Measurements from ENCODE around the gene DENND2D.

DENND2D gene, protein sequence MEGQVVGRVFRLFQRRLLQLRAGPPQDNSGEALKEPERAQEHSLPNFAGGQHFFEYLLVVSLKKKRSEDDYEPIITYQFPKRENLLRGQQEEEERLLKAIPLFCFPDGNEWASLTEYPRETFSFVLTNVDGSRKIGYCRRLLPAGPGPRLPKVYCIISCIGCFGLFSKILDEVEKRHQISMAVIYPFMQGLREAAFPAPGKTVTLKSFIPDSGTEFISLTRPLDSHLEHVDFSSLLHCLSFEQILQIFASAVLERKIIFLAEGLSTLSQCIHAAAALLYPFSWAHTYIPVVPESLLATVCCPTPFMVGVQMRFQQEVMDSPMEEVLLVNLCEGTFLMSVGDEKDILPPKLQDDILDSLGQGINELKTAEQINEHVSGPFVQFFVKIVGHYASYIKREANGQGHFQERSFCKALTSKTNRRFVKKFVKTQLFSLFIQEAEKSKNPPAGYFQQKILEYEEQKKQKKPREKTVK

DNA sequence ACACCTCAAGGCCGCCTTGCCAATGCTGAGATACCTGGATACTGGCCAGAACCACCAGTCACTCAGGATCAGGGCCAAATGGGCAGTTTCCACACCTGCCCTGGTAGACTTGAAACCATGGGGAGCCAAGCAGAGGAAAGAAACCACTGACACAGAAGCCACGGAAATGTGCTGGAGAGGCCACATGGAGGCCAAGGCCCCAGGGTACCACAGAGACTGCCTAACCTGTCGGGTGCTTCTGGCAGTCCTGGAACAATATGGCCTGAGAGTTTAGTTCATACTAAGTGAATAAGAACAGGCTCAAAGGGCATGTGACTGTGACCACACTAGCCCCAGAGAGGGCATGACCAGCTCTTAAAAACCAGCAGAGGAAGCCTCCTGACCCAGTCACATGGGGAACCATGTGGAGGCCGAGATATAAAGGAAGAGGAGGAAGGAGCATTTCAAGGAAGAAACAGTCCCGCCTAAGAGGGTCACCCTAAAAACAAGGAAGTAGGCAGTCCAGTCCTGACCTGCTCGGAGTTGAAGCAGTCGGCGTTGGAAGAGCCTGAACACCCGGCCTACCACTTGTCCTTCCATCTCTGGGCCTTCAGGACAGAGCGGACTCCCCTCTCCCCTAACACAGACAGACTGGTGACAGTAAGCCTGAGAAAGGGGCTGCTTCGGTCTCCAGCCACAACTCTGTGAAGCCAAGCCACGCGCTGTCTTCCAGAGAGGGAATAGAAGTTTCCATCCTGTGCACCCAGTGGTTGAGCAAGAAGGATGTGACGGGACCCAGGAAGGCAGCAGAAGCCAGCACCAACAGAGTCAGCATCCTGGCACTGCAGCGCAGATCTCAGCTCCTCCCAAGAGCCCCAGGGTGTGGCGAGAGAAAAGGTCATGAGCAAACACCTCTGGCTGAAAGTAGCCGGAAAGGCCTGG, at the start of gene DENND2D:
Gene DENND2D (minus strand): TSS at position 766 of the 921 bp plus-strand sequence. CDS start 187 bp downstream, at position 579.
- DNase-seq (ENCODE audit: low read depth, low spot score), result no peak

DNA sequence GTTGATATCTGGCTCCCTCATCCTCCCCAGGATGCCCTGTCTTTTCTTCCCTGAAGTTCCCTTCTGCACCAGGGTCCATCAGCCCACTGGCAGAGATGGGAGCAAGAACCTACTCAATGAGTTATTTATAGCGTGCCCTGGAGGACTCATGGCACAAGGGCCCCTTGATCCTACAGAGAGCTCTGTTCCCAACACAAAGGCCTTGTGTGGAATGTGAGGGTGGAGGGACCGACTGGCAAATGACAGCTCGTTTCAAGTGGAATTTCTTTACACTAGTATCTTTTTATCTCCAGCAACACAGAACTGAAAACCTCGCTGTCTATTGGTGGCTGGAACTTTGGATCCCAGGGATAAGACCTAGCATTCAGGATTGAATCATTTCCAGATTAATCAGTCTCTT, 49.5 kb upstream of the DENND2D start:
- DNase-seq (ENCODE audit: low read depth, low spot score), result no peak

DNA sequence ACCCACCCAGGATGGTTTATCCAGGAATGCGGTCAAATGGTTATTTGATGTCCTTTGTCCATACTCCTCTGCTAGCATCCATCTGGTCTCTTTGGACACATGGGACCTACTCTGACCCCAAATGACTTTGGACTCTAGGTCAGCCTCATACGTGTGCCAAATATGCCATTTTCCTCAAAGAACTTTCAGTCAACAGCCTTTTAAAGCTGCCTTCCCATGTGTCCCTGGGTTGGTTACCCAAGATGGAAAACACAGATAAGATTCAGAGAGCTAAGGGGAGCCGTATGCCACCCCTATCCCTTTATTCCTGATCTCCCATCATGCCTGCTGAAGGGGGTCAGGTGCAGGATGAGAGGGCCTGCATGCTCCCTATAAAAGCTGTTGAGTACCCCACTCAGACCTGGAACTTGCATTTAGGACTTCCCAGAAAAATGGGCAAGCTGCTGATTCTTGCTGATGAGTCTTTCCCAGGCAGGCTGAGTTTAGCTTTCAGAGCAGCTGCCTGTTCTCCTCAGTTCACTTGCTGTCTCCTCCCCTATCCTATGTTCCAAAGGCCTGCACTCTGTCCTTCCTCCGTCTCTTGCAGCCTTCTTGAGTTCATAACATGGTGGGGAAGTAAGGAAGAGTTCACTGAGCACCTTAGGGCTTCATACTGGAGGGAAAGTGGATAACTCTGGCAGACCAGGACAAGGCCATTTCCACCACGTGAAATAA, 46.8 kb upstream of the DENND2D start:
- no peak for DNase-seq (ENCODE audit: low read depth, low spot score)

DNA sequence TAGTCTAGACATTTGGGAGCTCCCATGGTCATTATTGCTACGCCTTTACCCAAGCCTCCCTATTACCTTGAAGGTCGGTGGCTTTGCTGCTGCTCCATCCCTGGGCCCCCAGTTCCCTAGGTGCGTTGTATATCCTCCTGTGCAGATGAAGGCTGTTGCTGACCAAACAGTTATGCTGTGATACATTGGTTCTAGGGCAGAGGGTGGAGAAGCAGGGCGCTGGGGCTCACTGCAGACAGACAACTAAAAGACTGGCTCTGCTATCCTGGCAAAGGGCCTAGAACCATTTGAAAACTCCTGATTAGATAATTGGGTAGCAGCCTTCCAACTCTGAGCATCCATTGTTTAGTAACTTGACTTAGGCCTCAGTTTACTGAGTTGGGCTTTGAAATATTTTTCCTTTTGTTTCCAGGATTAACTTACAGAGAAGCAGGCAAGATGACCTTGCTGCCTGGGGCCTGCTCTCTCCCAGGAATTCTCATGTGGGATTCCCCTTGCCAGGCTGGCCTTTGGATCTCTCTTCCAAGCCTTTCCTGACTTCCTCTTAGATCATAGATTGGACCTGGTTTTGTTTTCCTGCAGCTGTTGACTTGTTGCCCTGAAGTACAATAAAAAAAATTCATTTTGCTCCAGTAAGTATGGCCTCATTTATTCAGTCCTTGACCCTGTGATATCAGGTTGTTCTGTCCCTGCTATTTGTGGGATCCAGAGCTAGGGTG, 42.5 kb upstream of the DENND2D start:
- no peak for DNase-seq (ENCODE audit: low read depth, low spot score)

DNA sequence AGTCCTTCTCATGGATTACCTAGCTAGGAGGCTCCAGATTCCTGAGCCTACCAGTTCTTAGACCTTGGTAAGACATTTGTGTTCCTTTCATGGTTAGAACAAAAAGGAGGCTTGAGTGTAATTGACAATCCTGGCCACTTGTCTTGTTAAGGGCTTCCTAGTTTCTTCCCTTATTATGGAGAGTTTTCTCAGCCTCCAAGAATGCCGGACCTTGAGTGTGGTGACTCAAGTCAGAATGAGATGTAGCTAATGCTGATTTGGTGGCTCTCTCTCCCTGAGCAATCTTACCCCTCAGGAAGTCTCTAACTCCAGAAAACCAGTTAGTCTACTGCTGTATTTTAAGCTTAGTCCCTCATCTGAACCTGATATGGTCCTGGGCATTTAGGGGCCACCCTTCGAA, 41.4 kb upstream of the DENND2D start:
- DNase-seq (ENCODE audit: low read depth, low spot score), result no peak

DNA sequence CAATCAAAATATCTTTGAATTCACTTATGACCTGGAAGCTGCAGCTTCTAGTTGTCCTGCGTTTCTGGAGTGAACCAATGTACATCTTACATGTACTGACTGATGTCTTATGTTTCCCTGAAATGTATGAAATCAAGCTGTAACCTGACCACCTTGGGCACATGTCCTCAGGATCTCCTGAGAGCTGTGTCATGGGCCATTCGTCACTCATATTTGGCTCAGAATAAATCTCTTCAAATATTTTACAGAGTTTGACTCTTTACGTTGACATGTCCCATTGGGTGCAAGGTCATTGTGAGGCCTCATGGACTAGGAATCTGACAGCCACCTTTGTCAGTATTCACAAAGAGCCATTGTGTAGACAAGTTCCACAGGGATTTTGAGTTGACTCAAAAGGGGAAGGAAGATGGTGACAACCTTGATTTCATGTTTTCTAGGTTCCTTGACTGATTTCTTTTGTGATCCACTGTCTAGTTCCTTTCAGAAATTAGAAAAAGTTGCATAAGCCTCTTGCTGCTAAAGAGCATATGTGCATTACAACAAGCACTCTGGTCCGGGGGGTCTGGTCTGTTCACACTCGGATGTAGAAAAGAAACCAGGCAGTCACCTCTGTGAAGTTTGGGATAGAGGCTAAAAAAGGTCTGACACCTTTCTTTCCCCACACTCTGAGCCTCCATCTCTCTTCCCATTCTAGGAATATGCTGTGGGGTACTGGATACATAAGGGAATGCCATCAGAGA, 37.8 kb upstream of the DENND2D start:
- no peak for DNase-seq (ENCODE audit: low read depth, low spot score)

DNA sequence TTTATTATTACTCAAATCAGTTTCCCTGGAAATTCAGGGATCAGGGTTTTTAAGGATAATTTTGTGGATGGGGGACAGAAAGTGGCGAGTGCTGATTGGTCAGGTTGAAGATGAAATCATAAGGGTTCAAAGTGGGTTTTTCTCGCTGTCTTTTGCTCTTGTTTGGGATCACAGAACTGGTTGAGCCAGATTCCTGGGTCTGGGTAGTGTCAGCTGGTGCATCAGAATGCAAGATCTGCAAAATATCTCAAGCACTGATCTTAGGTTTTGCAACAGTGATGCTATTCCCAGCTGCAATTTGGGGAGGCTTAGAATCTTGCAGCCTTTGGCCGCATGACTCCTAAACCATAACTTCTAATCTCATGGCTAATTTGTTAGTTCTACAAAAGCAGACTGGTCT, 36.4 kb upstream of the DENND2D start:
- no peak for DNase-seq (ENCODE audit: low read depth, low spot score)

DNA sequence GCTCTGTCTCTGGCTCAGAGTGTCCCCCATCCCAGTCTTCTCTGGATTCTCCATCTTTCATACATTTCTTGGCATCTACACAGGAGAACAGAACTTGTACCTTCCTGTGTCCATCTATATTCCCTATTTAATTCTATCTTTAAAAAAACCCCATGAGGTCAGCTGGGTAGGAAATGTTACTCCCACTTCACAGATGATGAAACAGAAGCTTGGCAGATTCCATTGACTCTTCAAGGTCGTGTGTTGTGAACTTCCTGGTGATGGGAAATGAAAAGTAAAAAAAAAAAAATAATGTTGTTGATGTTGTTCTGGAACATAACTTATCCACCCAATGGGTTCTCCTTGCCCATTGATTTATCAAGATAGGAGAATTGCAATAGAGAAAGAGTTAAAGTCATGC, 35.9 kb upstream of the DENND2D start:
- no peak for DNase-seq (ENCODE audit: low read depth, low spot score)

DNA sequence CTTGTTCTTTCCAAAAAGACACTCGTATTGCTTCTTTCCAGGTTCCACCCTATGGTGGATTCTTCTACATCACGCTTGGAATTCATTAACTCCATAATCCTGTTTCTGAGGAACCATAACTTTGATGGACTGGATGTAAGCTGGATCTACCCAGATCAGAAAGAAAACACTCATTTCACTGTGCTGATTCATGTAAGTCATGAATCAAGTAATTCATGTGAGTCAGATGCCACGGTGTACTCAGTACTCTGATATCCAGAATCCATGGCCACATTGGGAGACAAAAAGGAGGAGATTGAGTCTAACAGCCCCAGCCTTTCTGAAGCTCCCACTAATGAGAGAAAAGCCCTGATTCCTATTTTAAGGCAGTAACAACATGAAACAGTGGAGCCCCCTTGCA, 34.4 kb upstream of the DENND2D start:
- DNase-seq (ENCODE audit: low read depth, low spot score), result no peak

DNA sequence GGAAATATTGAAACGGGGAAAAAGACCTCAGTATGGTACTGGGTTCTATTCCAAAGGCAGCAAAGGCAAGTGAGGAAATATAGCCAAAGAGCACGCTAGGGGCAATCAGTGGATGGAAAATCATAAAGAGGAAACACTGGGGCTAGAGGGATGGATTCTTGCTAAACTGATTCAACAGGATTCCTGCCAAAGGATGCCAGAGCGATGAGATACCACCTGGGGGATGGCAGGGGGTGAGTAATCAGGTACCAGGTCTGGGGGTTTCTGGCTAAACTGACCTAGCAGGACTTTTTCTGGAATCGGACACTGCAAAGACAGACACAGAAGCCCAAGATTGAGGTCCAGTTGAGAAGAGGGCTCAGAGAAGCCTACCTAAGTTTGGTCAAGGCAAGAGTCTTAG, 33.8 kb upstream of the DENND2D start:
- DNase-seq (ENCODE audit: low read depth, low spot score), result no peak

DNA sequence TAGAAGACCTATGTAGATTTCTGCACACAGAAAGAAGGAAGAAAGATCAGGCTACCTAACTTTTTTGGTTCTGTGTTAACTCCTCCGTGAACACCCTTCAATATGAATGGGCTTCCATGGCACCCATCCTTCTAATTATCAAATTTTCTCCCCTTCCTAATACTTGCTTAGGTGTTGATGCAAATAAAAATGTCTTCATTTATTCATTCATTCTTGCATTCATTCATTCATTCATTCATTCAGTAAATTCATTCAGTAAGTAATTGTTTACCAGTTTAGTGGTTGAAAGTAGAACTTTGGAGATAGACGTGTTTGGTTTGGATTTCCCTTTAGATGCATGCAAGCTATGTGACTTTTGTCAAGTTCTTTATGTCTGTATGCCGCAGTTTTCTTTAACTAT, 31.7 kb upstream of the DENND2D start:
- no peak for DNase-seq (ENCODE audit: low read depth, low spot score)

DNA sequence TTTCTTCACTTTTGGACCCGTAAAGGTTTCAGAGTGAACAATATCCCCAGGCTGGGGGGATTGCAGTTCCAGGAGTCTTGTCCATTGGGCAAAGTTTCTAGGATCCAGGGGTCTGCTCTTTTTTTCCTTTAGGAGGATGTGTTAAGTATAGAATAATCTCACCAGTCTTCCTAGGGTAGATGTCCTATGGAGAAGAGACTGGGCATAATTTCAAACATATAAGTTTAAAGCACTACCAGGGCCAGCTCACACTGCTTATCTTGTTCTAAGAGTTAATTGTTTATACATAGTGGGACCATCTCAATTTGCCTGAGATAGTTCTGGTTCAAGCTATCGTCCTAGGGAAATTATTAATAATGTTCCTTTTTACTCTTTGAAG, 28.3 kb upstream of the DENND2D start:
- no peak for DNase-seq (ENCODE audit: low read depth, low spot score)

DNA sequence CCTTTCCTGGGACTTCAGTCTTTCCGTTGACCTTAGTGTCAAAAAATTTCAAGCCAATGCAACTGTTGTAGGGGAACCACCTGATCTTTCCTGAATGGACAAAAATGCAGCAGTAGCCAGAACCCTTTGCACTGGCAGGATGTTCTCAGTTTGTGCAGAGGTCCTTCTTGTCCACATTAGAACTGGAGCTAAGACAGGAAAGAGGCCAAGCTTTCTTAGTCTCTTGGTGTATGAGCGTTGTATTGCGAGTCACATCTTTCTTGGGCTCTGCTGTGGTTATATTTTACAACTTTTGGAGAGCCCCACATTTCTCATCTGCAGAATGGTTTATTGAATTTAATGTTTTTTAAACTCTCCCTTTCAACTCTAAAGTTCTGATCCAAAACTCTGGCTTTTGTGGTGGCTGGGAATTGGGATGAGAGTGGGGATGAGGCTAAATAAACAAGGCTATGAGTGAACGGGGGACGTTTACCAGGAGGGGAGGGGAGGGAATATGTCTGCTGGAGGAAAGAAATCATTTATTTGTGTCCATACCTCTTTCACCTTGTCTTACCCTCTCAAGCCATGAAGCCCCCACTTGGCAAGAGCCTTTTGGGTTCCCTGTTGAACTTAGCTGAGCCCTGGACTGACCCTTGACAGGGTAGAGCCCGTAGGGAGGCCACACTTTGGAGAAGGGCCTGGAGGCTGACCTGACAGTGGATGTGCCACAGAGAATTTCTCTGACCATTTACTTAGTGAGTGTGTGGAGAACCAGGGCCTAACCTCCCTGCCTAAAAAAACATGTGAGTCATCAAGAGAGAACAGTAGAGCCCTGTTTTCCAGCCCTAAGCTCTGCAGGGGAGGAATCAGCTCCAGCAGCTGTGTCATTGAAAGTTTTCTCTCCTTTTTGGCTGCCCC, 27.7 kb upstream of the DENND2D start:
- DNase-seq (ENCODE audit: low read depth, low spot score), result no peak

DNA sequence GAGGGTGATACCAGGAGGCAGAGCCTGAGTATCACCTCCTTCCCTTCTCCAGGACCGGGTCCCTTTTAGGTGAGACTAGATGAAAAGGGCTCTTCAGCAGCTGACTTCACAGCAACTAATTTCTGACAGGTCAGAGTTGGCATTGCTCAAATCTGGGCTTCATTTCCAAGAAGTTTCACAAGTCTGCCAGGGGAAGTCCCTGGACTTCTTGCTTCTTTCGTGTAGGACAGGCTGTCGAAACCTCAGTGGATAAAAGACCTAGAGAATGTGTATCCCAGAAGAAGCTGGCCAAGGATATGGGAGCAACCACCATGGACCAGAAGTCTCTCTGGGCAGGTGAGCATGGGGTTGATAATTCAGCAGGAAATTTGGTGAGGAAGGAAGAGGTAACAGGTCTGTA, 27.0 kb upstream of the DENND2D start, which contains the start of gene CHI3L2:
Gene CHI3L2 (plus strand): TSS at position 280 of the 400 bp plus-strand sequence. CDS start 17 bp downstream, at position 297.
- no peak for DNase-seq (ENCODE audit: low read depth, low spot score)

DNA sequence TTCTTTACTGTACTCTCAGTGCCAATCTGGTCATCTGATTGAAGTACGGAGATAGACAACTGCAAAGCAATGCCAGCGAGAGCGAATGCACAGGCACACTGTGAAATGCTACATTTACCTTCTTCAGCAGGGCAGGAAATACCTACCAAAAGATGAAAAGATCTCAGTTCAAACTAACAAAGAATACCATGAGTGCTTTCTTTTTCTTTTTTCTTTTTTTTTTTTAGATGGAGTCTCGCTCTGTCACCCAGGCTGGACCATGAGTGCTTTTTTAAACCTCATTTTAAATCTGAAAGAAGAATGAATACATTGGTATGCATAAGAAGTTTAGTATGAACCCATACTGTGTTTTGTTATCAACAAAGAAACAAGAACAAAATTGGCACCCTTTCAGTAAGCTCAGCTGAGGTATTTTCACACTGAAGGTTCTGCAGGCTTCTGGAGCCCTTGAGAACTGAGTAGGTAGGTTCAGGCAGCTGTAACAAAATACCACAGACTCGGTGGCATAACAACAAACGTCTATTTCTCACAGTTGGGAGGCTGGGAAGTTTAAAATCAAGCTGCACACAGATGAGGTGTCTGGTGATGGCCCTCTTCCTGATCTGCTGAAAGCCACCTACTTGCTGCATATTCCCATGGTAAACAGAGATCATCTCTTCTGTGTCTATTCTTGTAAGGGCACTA, 25.4 kb upstream of the DENND2D start:
- no peak for DNase-seq (ENCODE audit: low read depth, low spot score)

DNA sequence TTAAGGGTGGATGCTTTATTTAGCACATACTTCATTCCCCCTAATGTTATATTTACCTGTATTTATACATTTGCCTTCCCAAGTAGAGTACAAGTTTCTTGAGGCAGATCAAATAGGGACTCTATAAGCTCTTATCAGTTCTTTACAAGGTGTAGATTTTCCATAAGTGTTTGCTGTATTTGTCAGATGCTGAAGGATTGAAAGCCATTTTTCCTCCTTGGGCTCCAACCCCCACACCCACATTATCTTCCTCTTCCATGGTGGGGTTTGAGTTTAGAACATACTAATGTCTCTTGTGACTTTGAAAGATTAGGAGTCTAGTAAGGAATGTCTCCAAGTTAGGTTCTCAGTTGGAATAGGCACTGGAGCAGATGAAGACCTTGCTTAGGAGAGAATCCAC, 24.6 kb upstream of the DENND2D start:
- DNase-seq (ENCODE audit: low read depth, low spot score), result no peak

DNA sequence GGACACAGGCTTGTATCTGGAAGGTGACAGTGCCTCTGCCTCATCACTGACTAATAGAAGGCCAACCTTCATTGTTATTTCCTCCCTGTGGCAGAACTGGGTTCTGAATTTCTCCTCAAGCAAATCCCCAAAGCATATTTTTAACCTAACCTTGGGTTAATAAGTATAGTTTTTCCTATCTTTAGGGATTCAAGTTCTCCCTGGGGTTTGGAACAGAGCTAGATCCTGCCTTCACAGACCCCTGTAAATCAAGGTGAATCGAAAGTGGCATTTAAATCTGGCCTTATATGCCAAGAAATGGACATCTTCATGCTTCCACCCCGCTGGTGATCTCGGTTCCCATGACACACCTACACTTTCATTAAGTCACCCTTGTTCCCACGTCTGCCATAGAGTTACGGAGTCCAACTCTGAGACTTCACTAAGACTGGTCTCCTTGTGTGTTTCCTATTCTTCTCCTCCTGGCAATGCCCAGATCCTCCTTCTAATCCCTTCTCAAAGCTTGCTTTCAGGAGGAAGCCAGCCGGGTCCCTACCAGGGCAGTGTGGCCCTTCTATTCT, 22.8 kb upstream of the DENND2D start:
- DNase-seq (ENCODE audit: low read depth, low spot score), result no peak

DNA sequence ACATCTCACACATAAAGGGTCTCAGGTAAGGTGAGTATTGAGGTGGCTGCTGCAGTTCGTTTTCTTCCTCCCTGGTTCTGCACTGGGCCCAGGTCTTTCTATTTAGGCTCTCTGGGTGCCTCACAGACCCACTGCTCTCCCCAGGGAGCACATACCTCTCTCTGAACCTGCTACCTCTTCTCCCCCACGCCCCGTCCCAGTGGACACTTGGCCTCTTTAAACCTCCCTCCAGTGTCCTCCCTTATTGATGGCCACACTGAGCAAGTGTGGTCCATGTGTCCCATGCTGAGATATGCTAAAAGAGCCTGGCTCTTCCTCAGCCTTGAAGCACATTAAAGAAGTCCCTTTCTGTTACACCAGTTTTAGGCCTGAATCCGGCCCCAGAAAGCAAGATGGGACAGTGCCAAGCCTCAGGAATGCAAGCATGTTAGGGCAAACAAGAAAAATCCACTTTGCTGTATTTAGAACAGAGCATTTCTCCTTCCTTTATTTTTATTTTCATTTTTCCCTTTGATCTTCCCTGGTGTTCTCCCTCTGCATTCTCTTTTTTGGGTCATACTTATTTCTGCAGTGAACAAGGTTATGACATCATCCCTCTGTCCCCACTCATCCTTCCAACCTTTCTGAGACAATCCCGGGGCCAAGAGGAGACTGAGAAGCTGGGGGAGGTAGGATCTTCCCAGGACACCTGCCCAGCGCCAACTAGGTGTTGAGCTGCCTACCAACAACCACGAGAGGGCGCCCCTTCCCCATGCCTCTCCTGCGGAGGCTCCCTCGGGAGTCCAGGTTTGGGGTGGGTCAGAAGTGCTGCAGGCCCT, 22.1 kb upstream of the DENND2D start:
- peak; percentile 46 for DNase-seq (ENCODE audit: low read depth, low spot score)
